GM18907 (cell line): ENCODE measurements around the gene BANF2.
"Not testable (repeated sequence)": the region's sequence is repeated elsewhere in the genome, so short reads cannot be mapped to it uniquely, and the experiment has no call there.

Experiments
- ATAC-seq: cut with Tn5 transposase; IDR thresholded peaks from one replicate; pipeline ENCODE4 v1.9.1; 2021; ENCODE audit warnings: mild to moderate bottlenecking, moderate library complexity; ENCODE audit not compliant: unreplicated experiment

Gene BANF2

GRCh38 chr20:17699931-17700351 lies at the start of gene BANF2:
Gene BANF2 (plus strand): TSS chr20:17699966. CDS start chr20:17725026, 25,060 bp downstream.
- ATAC-seq, result no peak

- no peak for ATAC-seq
Observed at GRCh38 chr20:17650301-17651128, 49.3 kb upstream of the BANF2 start.

GRCh38 chr20:17651129-17651759 lies 48.5 kb upstream of the BANF2 start:
- ATAC-seq, result no peak

GRCh38 chr20:17651760-17652388 lies 47.9 kb upstream of the BANF2 start:
- no peak for ATAC-seq

GRCh38 chr20:17652411-17652810 lies 47.4 kb upstream of the BANF2 start:
- ATAC-seq, result no peak

- ATAC-seq, result no peak
Observed at GRCh38 chr20:17653835-17654648, 45.7 kb upstream of the BANF2 start.

GRCh38 chr20:17654649-17655285 lies 45.0 kb upstream of the BANF2 start:
- ATAC-seq, result no peak

- no peak for ATAC-seq
Observed at GRCh38 chr20:17655286-17655651, 44.5 kb upstream of the BANF2 start.

GRCh38 chr20:17655865-17656479 lies 43.8 kb upstream of the BANF2 start:
- ATAC-seq, result no peak

GRCh38 chr20:17657079-17657825 lies 42.5 kb upstream of the BANF2 start:
- ATAC-seq, result no peak

- ATAC-seq, result no peak
Observed at GRCh38 chr20:17657898-17658647, 41.7 kb upstream of the BANF2 start.

GRCh38 chr20:17658648-17658993 lies 41.1 kb upstream of the BANF2 start:
- ATAC-seq, result no peak

- ATAC-seq, result not testable (repeated sequence)
Observed at GRCh38 chr20:17659344-17659743, 40.4 kb upstream of the BANF2 start.

- ATAC-seq, result no peak
Observed at GRCh38 chr20:17659801-17660200, 40.0 kb upstream of the BANF2 start.

GRCh38 chr20:17660667-17661066 lies 39.1 kb upstream of the BANF2 start:
- no peak for ATAC-seq

- no peak for ATAC-seq
Observed at GRCh38 chr20:17661121-17661744, 38.5 kb upstream of the BANF2 start.

GRCh38 chr20:17662333-17663039 lies 37.3 kb upstream of the BANF2 start:
- ATAC-seq, result no peak

- ATAC-seq, result no peak
Observed at GRCh38 chr20:17663040-17663399, 36.7 kb upstream of the BANF2 start.
